ENCODE results near the gene LTB. TPM values are rescaled to one million over a fixed set of nuclear protein-coding genes. Genes with fewer than 3 reads are reported as not detected.

The LTB gene
- total and polyA plus RNA-seq, 12 donors, result 0.26 to 10.0 (median 0.65) TPM; not detected in 1

GRCh38 chr6:31574106-31575061 is 7.8 kb downstream of the LTB start:
- peak overlapping the region in 6 of 10 donors; percentile 74 to 90 (median 82) for H3K27ac ChIP-seq
- 82 to 84% methylated on average over 14 of the region's 14 CpGs for WGBS, 2 donors
- TF ChIP-seq CTCF (IDR thresholded peaks at IDR 0.05), result no peak
- H3K27me3 ChIP-seq, result peaks cover 0 to 11% (median 0%) of the 10 kb centered on the region in 7 donors
- H3K4me3 ChIP-seq, result peak overlapping the region in 3 of 10 donors; percentile 56 to 65 (median 56)
- peaks cover 0 to 19% (median 0%) of the 10 kb centered on the region in 9 donors for H3K36me3 ChIP-seq
- DNase-seq (no peak), ATAC-seq (no peak)
- H3K9me3 ChIP-seq, result no peaks in the 10 kb centered on the region
- intact Hi-C loops (cut with DNase I), result loop anchor here in 1 of 10 donors (1.0 kb wide), 1 partner anchor 12 kb away; no protein-coding TSS in a partner anchor
- peaks cover 0 to 41% (median 5%) of the 10 kb centered on the region in 9 donors for H3K4me1 ChIP-seq

DNA sequence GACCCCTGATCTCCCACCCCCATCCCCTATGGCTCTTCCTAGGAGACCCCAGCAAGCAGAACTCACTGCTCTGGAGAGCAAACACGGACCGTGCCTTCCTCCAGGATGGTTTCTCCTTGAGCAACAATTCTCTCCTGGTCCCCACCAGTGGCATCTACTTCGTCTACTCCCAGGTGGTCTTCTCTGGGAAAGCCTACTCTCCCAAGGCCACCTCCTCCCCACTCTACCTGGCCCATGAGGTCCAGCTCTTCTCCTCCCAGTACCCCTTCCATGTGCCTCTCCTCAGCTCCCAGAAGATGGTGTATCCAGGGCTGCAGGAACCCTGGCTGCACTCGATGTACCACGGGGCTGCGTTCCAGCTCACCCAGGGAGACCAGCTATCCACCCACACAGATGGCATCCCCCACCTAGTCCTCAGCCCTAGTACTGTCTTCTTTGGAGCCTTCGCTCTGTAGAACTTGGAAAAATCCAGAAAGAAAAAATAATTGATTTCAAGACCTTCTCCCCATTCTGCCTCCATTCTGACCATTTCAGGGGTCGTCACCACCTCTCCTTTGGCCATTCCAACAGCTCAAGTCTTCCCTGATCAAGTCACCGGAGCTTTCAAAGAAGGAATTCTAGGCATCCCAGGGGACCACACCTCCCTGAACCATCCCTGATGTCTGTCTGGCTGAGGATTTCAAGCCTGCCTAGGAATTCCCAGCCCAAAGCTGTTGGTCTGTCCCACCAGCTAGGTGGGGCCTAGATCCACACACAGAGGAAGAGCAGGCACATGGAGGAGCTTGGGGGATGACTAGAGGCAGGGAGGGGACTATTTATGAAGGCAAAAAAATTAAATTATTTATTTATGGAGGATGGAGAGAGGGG is 8.8 kb downstream of the LTB start:
- Histone ChIP-seq H3K9me3 (no peaks in the 10 kb centered on the region), H3K27me3 (peaks cover 0 to 11% (median 0%) of the 10 kb centered on the region in 7 donors), H3K36me3 (peaks cover 0 to 15% (median 0%) of the 10 kb centered on the region in 9 donors), H3K27ac (peak overlapping the region in 1 of 10 donors; percentile 79), H3K4me1 (peaks cover 0 to 47% (median 5%) of the 10 kb centered on the region in 9 donors), H3K4me3 (no peak overlapping the region)
- intact Hi-C loops (cut with DNase I), result loop anchor here in 1 of 10 donors (1.0 kb wide), 1 partner anchor 11 kb away; no protein-coding TSS in a partner anchor
- ATAC-seq (no peak), DNase-seq (no peak)
- no peak for TF ChIP-seq CTCF (IDR thresholded peaks at IDR 0.05)
- whole genome bisulfite sequencing, 2 donors, result 88% methylated on average over 9 of the region's 9 CpGs

- Histone ChIP-seq H3K9me3 (no peaks in the 10 kb centered on the region), H3K27me3 (peaks cover 0 to 11% (median 0%) of the 10 kb centered on the region in 7 donors), H3K4me1 (peaks cover 0 to 46% (median 5%) of the 10 kb centered on the region in 9 donors), H3K36me3 (peaks cover 0 to 3% (median 0%) of the 10 kb centered on the region in 9 donors), H3K4me3 (peak within 1 kb of the TSS in 1 of 10 donors; percentile 41), H3K27ac (peak within 1 kb of the TSS in 1 of 10 donors; percentile 79)
- no peak for DNase-seq
- WGBS, 2 donors, result 89% methylated on average over 27 of the region's 27 CpGs
- ATAC-seq, result no peak
- intact Hi-C loops (cut with DNase I), result no loop called here
- no peak for TF ChIP-seq CTCF (IDR thresholded peaks at IDR 0.05)
Measured at GRCh38 chr6:31572041-31572911, 9.9 kb downstream of the LTB start, which contains the start of gene LTA. TSS of gene LTA (plus strand) at chr6:31572289. CDS start at chr6:31572743, 454 bp downstream.

Measured in heart right ventricle (tissue), 16 donors.